GM23338 (cell line): ENCODE data around the gene TNC. TPM values are rescaled to one million over a fixed set of nuclear protein-coding genes. Genes with fewer than 3 reads are reported as not detected.

Experiments
- ATAC-seq: fragments of 200-7000 bp; cut with Tn5 transposase; 3 replicates; pipeline ENCODE4 v1.9.1; 2020
- DNase-seq: peaks from one replicate; pipeline ENCODE4 v3.0.0-alpha.2; 2015; ENCODE audit warnings: low spot score
- H2AFZ ChIP-seq: fragments of 200-600 bp; sonication (generic); 2 replicates; pipeline ENCODE4 v1.8.0; 2016; ENCODE audit warnings: antibody characterized with exemption, mild to moderate bottlenecking, moderate library complexity
- H3F3A ChIP-seq: fragments of 200-600 bp; sonication (generic); replicated peaks from 2 replicates; pipeline ENCODE4 v1.8.0; 2017; ENCODE audit warnings: antibody characterized with exemption, mixed run types, low read depth
- H3K27ac ChIP-seq: fragments of 200-600 bp; sonication (generic); 2 replicates; pipeline ENCODE4 v1.6.1; 2016; ENCODE audit warnings: low read depth
- H3K27me3 ChIP-seq: fragments of 200-600 bp; sonication (generic); 2 replicates; pipeline ENCODE4 v1.8.0; 2016; ENCODE audit warnings: mild to moderate bottlenecking, mixed run types, moderate library complexity; ENCODE audit not compliant: insufficient read depth
- H3K36me3 ChIP-seq: fragments of 200-600 bp; sonication (generic); 2 replicates; pipeline ENCODE4 v1.8.0; 2016; ENCODE audit warnings: mild to moderate bottlenecking; ENCODE audit not compliant: insufficient read depth
- H3K4me1 ChIP-seq: fragments of 200-600 bp; sonication (generic); 2 replicates; pipeline ENCODE4 v1.8.0; 2016; ENCODE audit warnings: mild to moderate bottlenecking, moderate library complexity; ENCODE audit not compliant: insufficient read depth
- H3K4me2 ChIP-seq: fragments of 200-600 bp; sonication (generic); 2 replicates; pipeline ENCODE4 v1.7.1; 2017; ENCODE audit warnings: mixed run types
- H3K4me3 ChIP-seq: fragments of 200-600 bp; sonication (generic); 2 replicates; pipeline ENCODE4 v1.6.1; 2016; ENCODE audit warnings: mixed run types
- H3K79me2 ChIP-seq: fragments of 200-600 bp; sonication (generic); replicated peaks from 2 replicates; pipeline ENCODE4 v1.8.0; 2017; ENCODE audit warnings: mild to moderate bottlenecking; ENCODE audit not compliant: insufficient read depth
- H3K9me2 ChIP-seq: fragments of 200-600 bp; sonication (generic); 2 replicates; pipeline ENCODE4 v1.8.0; 2017; ENCODE audit not compliant: insufficient read depth
- H4K20me1 ChIP-seq: fragments of 200-600 bp; sonication (generic); replicated peaks from 2 replicates; pipeline ENCODE4 v1.8.0; 2017; ENCODE audit warnings: mild to moderate bottlenecking; ENCODE audit not compliant: insufficient read depth
- H3K27ac Mint-ChIP-seq: 2 replicates; pipeline ENCODE4 v1.8.0; 2020; ENCODE audit warnings: inconsistent platforms, mild to moderate bottlenecking, moderate library complexity, mixed read lengths
- H3K27me3 Mint-ChIP-seq: 3 replicates; pipeline ENCODE4 v1.8.0; 2022; ENCODE audit warnings: low read depth, mild to moderate bottlenecking, moderate library complexity, mixed read lengths, inconsistent platforms; ENCODE audit not compliant: insufficient read depth, poor library complexity
- H3K36me3 Mint-ChIP-seq: 3 replicates; pipeline ENCODE4 v1.8.0; 2021; ENCODE audit warnings: low read depth, mild to moderate bottlenecking, inconsistent platforms, moderate library complexity, mixed read lengths
- H3K4me1 Mint-ChIP-seq: 3 replicates; pipeline ENCODE4 v1.8.0; 2020; ENCODE audit warnings: mild to moderate bottlenecking, inconsistent platforms, mixed read lengths
- H3K4me3 Mint-ChIP-seq: 3 replicates; pipeline ENCODE4 v1.8.0; 2021; ENCODE audit warnings: moderate library complexity, mild to moderate bottlenecking, inconsistent platforms, mixed read lengths
- H3K9me3 Mint-ChIP-seq: 3 replicates; pipeline ENCODE4 v1.8.0; 2020; ENCODE audit warnings: moderate library complexity, mild to moderate bottlenecking, inconsistent platforms, mixed read lengths
- CREB1 ChIP-seq: fragments of 250-450 bp; sonication (Bioruptor Pico); IDR thresholded peaks from 2 replicates; pipeline ENCODE4 v1.5.0; 2020; ENCODE audit warnings: low read depth, mild to moderate bottlenecking, moderate library complexity
- CTCF ChIP-seq, 2 experiments: fragments of 200-600 bp in 1 of 2; sonication (generic) in 1 of 2; conservative IDR thresholded peaks; 2 replicates each; pipeline versions ENCODE4 v1.5.1 to v1.6.1; 2016 to 2017; ENCODE audit warnings: antibody characterized with exemption in 2 of 2, low read depth in 2 of 2, mild to moderate bottlenecking in 2 of 2, moderate library complexity in 1 of 2
- JUNB ChIP-seq: IDR thresholded peaks from one replicate; pipeline ENCODE4 v1.6.1; 2016; ENCODE audit warnings: antibody characterized with exemption; ENCODE audit not compliant: unreplicated experiment
- NANOG ChIP-seq: IDR thresholded peaks from 2 replicates; pipeline ENCODE4 v1.6.1; 2016; ENCODE audit warnings: antibody characterized with exemption, borderline replicate concordance
- POLR2AphosphoS5 ChIP-seq: IDR thresholded peaks from 2 replicates; pipeline ENCODE4 v1.6.1; 2016; ENCODE audit warnings: antibody characterized with exemption, low read depth
- STAT1 ChIP-seq: IDR thresholded peaks from one replicate; pipeline ENCODE4 v1.6.1; 2016; ENCODE audit warnings: antibody characterized with exemption; ENCODE audit not compliant: unreplicated experiment
- ZNF462 ChIP-seq: fragments of 250-450 bp; sonication (Bioruptor Pico); IDR thresholded peaks from 2 replicates; pipeline ENCODE4 v1.5.0; 2020; ENCODE audit warnings: mild to moderate bottlenecking, moderate library complexity
- polyA plus RNA-seq: library from polyadenylated mRNA; unstranded; fragments of >200 nt; fragmentation: Nextera tagmentation; extraction: Ambion mirVana; gene quantifications from 2 replicates; pipeline ENCODE4 v1.2.1, GENCODE V29; 2016
- total RNA-seq: library from RNA; depleted of rRNA; stranded (reverse); fragments of >200 nt; shearing (Covaris generic); gene quantifications from 2 replicates; pipeline ENCODE4 v1.2.3, GENCODE V29; 2014
- TF ChIP-seq, protein P1 (sequence below): IDR thresholded peaks from one replicate; pipeline ENCODE4 v1.6.1; 2018; ENCODE audit warnings: antibody characterized with exemption; ENCODE audit not compliant: unreplicated experiment

Gene TNC
- total and polyA plus RNA-seq, 2 experiments from 2014 or later = 0.89 to 2.7 TPM

DNA sequence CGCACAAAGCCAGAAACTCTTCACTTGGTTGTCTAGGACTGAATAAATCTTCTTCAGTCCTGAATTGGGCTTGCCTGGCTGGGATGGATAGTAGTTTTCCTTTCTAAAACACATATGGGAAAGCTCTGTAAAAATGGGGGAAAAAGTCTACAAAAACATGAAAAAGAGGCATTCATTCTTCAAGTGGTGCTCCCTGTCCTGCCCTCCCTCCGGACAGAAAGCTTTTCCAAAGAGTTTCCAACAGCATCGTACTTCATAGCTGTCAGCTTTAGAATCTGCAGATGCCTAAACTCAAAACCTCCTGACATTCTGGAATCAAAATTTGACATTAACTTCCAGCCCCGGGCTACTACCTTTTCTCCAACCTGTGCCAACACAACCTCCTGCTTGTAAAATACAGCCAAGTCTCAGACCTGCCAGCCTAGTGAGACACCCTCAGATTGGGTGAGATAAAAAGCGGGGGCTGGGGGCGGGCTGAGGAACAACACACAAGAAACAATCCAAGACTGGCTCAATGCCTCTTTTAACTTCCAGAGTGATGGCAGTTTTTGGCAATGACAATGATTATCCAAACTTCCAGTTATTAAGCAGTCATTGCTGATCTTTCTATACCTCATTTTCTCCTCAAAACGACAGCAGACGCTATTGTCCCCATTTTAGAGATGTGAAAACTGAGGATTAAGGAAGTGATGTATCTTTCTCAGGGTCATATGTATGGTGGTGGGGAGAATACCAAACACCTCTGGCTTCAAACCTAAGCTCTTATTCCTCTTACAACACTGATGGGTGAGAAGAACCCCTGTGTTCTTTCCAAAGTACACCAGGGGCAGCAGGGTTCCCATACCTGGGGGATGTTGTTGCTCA lies 1.3 kb downstream of the TNC start:
- Mint-ChIP-seq H3K9me3 (no peaks in the 10 kb centered on the region), H3K27ac (no peak overlapping the region), H3K27me3 (peaks cover 26% of the 10 kb centered on the region), H3K4me1 (peaks cover 20% of the 10 kb centered on the region), H3K36me3 (no peaks in the 10 kb centered on the region), H3K4me3 (no peak overlapping the region)
- Histone ChIP-seq H3K27me3 (peaks cover 55% of the 10 kb centered on the region), H3K27ac (no peak overlapping the region), H3K4me3 (no peak overlapping the region), H3K4me2 (no peak overlapping the region), H4K20me1 (no peaks in the 10 kb centered on the region), H3K4me1 (peaks cover 17% of the 10 kb centered on the region), H3K36me3 (no peaks in the 10 kb centered on the region), H3F3A (no peaks in the 10 kb centered on the region), H2AFZ (no peak overlapping the region), H3K79me2 (no peaks in the 10 kb centered on the region), H3K9me2 (0 out of 2 replicates have a peak, but pooled peaks cover 3% of the 10 kb centered on the region)
- DNase-seq = no peak
- no peak for TF ChIP-seq CREB1 (CRISPR knock-in tag)
- no peak for TF ChIP-seq CTCF (conservative IDR thresholded peaks at IDR 0.05; ENCODE audit: low read depth in 2 of 2)
- TF ChIP-seq ZNF462 (CRISPR knock-in tag) = no peak
- TF ChIP-seq, protein P1, sequence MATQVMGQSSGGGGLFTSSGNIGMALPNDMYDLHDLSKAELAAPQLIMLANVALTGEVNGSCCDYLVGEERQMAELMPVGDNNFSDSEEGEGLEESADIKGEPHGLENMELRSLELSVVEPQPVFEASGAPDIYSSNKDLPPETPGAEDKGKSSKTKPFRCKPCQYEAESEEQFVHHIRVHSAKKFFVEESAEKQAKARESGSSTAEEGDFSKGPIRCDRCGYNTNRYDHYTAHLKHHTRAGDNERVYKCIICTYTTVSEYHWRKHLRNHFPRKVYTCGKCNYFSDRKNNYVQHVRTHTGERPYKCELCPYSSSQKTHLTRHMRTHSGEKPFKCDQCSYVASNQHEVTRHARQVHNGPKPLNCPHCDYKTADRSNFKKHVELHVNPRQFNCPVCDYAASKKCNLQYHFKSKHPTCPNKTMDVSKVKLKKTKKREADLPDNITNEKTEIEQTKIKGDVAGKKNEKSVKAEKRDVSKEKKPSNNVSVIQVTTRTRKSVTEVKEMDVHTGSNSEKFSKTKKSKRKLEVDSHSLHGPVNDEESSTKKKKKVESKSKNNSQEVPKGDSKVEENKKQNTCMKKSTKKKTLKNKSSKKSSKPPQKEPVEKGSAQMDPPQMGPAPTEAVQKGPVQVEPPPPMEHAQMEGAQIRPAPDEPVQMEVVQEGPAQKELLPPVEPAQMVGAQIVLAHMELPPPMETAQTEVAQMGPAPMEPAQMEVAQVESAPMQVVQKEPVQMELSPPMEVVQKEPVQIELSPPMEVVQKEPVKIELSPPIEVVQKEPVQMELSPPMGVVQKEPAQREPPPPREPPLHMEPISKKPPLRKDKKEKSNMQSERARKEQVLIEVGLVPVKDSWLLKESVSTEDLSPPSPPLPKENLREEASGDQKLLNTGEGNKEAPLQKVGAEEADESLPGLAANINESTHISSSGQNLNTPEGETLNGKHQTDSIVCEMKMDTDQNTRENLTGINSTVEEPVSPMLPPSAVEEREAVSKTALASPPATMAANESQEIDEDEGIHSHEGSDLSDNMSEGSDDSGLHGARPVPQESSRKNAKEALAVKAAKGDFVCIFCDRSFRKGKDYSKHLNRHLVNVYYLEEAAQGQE = no peak
- TF ChIP-seq POLR2AphosphoS5 = no peak
- no peak for TF ChIP-seq JUNB
- TF ChIP-seq NANOG = no peak
- no peak for TF ChIP-seq STAT1
- ATAC-seq = no peak
